SU-DHL-6 (cell line): ENCODE data around the gene PTGIR.

ENCODE experiments used
- EZH2phosphoT487 ChIP-seq: fragments of 200-600 bp; sonication (generic), shearing (Covaris generic); conservative IDR thresholded peaks from 2 replicates; pipeline ENCODE4 v1.6.1; 2018; ENCODE audit warnings: mild to moderate bottlenecking, antibody characterized with exemption, low read length, moderate library complexity, mixed read lengths
- TF ChIP-seq, protein P1 (sequence below): fragments of 200-600 bp; sonication (generic); IDR thresholded peaks from one replicate; pipeline ENCODE4 v1.5.1; 2017; ENCODE audit warnings: antibody characterized with exemption, mild to moderate bottlenecking, low read length, moderate library complexity; ENCODE audit not compliant: insufficient read depth, poor library complexity, severe bottlenecking

DNA sequence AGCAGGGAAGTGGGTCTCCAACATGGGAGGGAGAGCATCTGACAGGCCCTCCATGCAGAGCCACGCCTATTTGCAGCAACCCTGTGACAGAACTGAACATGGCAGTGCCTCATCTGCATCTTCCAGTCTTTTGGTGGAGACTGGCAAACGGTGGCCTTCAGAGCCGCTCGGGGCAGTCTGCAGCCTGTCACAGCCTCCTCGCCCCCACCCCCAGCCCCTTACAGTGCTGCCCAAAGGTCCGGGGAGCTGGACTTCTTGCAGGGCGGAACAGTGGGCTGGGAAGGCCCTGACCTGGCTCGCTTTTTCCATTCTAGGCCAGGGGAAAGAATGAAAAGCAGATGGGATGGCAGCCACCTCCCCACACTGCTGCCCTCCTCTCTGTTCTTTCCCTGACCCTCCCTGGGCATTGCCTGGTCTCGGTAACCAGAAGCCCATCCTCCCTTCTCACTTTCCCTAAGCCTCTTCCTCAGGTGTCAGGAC lies 21.1 kb downstream of the PTGIR start:
- TF ChIP-seq, protein P1, sequence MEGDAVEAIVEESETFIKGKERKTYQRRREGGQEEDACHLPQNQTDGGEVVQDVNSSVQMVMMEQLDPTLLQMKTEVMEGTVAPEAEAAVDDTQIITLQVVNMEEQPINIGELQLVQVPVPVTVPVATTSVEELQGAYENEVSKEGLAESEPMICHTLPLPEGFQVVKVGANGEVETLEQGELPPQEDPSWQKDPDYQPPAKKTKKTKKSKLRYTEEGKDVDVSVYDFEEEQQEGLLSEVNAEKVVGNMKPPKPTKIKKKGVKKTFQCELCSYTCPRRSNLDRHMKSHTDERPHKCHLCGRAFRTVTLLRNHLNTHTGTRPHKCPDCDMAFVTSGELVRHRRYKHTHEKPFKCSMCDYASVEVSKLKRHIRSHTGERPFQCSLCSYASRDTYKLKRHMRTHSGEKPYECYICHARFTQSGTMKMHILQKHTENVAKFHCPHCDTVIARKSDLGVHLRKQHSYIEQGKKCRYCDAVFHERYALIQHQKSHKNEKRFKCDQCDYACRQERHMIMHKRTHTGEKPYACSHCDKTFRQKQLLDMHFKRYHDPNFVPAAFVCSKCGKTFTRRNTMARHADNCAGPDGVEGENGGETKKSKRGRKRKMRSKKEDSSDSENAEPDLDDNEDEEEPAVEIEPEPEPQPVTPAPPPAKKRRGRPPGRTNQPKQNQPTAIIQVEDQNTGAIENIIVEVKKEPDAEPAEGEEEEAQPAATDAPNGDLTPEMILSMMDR = no peak
- TF ChIP-seq EZH2phosphoT487 = no peak
